Smooth muscle cell (in vitro differentiated cells): Measurements from ENCODE around the gene SH3BP2. TPM values are rescaled to one million over a fixed set of nuclear protein-coding genes. Genes with fewer than 3 reads are reported as not detected.

ENCODE experiments used
- DNase-seq: peaks from one replicate; lab custom pipeline; 2025; ENCODE audit not compliant: unreplicated experiment; lab: John Stamatoyannopoulos, UW
- H2AFZ ChIP-seq: fragments of 200-600 bp; sonication (generic); 2 replicates; pipeline ENCODE4 v1.6.0; 2016; ENCODE audit warnings: antibody characterized with exemption, low read depth, mild to moderate bottlenecking
- H3F3A ChIP-seq: fragments of 200-600 bp; sonication (generic); 2 replicates; pipeline ENCODE4 v1.6.0; 2017; ENCODE audit warnings: antibody characterized with exemption, low read depth
- H3K27ac ChIP-seq: fragments of 200-600 bp; sonication (generic); 2 replicates; pipeline ENCODE4 v1.5.1; 2016; ENCODE audit warnings: low read depth, mild to moderate bottlenecking
- H3K27me3 ChIP-seq: fragments of 200-600 bp; sonication (generic); 2 replicates; pipeline ENCODE4 v1.6.1; 2016; ENCODE audit warnings: low read depth, mild to moderate bottlenecking
- H3K36me3 ChIP-seq: fragments of 200-600 bp; sonication (generic); 2 replicates; pipeline ENCODE4 v1.5.1; 2016; ENCODE audit warnings: low read depth
- H3K4me1 ChIP-seq: fragments of 200-600 bp; sonication (generic); 2 replicates; pipeline ENCODE4 v1.5.1; 2016; ENCODE audit warnings: low read depth
- H3K4me2 ChIP-seq: fragments of 200-600 bp; sonication (generic); 2 replicates; pipeline ENCODE4 v1.6.0; 2016; ENCODE audit warnings: mild to moderate bottlenecking
- H3K4me3 ChIP-seq: fragments of 200-600 bp; sonication (generic); 2 replicates; pipeline ENCODE4 v1.5.1; 2016; ENCODE audit warnings: mild to moderate bottlenecking
- H3K79me2 ChIP-seq: fragments of 200-600 bp; sonication (generic); 2 replicates; pipeline ENCODE4 v1.6.0; 2016; ENCODE audit warnings: low read depth, mild to moderate bottlenecking
- H3K9ac ChIP-seq: fragments of 200-600 bp; sonication (generic); 2 replicates; pipeline ENCODE4 v1.6.0; 2016; ENCODE audit warnings: low read depth
- H3K9me3 ChIP-seq: fragments of 200-600 bp; sonication (generic); replicated peaks from 2 replicates; pipeline ENCODE4 v1.5.1; 2016; ENCODE audit warnings: low read depth
- H4K20me1 ChIP-seq: fragments of 200-600 bp; sonication (generic); 2 replicates; pipeline ENCODE4 v1.6.0; 2016; ENCODE audit warnings: low read depth
- CTCF ChIP-seq: fragments of 200-600 bp; sonication (generic); IDR thresholded peaks from 2 replicates; pipeline ENCODE4 v1.5.1; 2017; ENCODE audit warnings: borderline replicate concordance, mild to moderate bottlenecking, antibody characterized with exemption; ENCODE audit not compliant: insufficient read depth, poor library complexity, severe bottlenecking
- WGBS: methylation state at CpG from one replicate; pipeline ENCODE4 v1.1.7; 2016; ENCODE audit warnings: low lambda C conversion rate; 5-methylcytosine and 5-hydroxymethylcytosine counted together
- polyA plus RNA-seq: library from polyadenylated mRNA; unstranded; fragments of >200 nt; fragmentation: Nextera tagmentation; extraction: Ambion mirVana; gene quantifications from 2 replicates; pipeline ENCODE4 v1.2.1, GENCODE V29; 2016
- total RNA-seq: library from RNA; depleted of rRNA; stranded (reverse); fragments of >200 nt; gene quantifications from 2 replicates; pipeline ENCODE4 v1.2.3, GENCODE V29; 2014

The SH3BP2 gene
- total and polyA plus RNA-seq, 2 experiments from 2014 or later, result 17.3 to 19.3 TPM

GRCh38 chr4:2804973-2805501, 12.2 kb downstream of the SH3BP2 start:
- H3K9ac ChIP-seq, result no peak overlapping the region
- no peak overlapping the region for H3K27ac ChIP-seq
- no peak for TF ChIP-seq CTCF
- H3K36me3 ChIP-seq, result no peaks in the 10 kb centered on the region
- WGBS, result 90% methylated on average over 13 of the region's 13 CpGs
- no peaks in the 10 kb centered on the region for H3K27me3 ChIP-seq
- H4K20me1 ChIP-seq, result peaks cover 89% of the 10 kb centered on the region
- no peak overlapping the region for H3K4me3 ChIP-seq
- DNase-seq, result no peak
- no peaks in the 10 kb centered on the region for H3F3A ChIP-seq
- no peak overlapping the region for H2AFZ ChIP-seq
- peaks cover 14% of the 10 kb centered on the region for H3K4me1 ChIP-seq
- no peaks in the 10 kb centered on the region for H3K9me3 ChIP-seq
- no peak overlapping the region for H3K4me2 ChIP-seq
- H3K79me2 ChIP-seq, result peaks cover 64% of the 10 kb centered on the region

- no peak overlapping the region for H3K4me2 ChIP-seq
Measured at GRCh38 chr4:2805712-2806389, 13.0 kb downstream of the SH3BP2 start.

GRCh38 chr4:2806390-2807355, 13.8 kb downstream of the SH3BP2 start:
- Histone ChIP-seq H3K4me1 (no peaks in the 10 kb centered on the region), H3F3A (no peaks in the 10 kb centered on the region), H3K27me3 (no peaks in the 10 kb centered on the region), H4K20me1 (peaks cover 92% of the 10 kb centered on the region), H3K27ac (no peak overlapping the region), H3K79me2 (peaks cover 71% of the 10 kb centered on the region), H3K36me3 (no peaks in the 10 kb centered on the region), H3K4me3 (no peak overlapping the region), H2AFZ (no peak overlapping the region), H3K4me2 (no peak overlapping the region), H3K9ac (no peak overlapping the region), H3K9me3 (no peaks in the 10 kb centered on the region)
- no peak for DNase-seq
- no peak for TF ChIP-seq CTCF
- WGBS, result 90% methylated on average over 27 of the region's 28 CpGs

More at GRCh38 chr4:2805712-2806389, 13.0 kb downstream of the SH3BP2 start:
- Histone ChIP-seq H3K36me3 (no peaks in the 10 kb centered on the region), H2AFZ (no peak overlapping the region), H3K79me2 (peaks cover 65% of the 10 kb centered on the region), H3K9me3 (no peaks in the 10 kb centered on the region), H3K4me1 (peaks cover 6% of the 10 kb centered on the region), H3K4me3 (no peak overlapping the region), H3K27me3 (no peaks in the 10 kb centered on the region), H3F3A (no peaks in the 10 kb centered on the region), H4K20me1 (peaks cover 92% of the 10 kb centered on the region), H3K27ac (no peak overlapping the region), H3K9ac (no peak overlapping the region)
- 92% methylated on average over 15 of the region's 20 CpGs for WGBS
- TF ChIP-seq CTCF, result no peak
- no peak for DNase-seq
